ENCODE data around the gene NABP2.
A peak's percentile ranks its signal among the peaks of the same experiment; 100 is the strongest.
"Not testable (repeated sequence)": the region's sequence is repeated elsewhere in the genome, so short reads cannot be mapped to it uniquely, and the experiment has no call there.

NABP2 gene

DNA sequence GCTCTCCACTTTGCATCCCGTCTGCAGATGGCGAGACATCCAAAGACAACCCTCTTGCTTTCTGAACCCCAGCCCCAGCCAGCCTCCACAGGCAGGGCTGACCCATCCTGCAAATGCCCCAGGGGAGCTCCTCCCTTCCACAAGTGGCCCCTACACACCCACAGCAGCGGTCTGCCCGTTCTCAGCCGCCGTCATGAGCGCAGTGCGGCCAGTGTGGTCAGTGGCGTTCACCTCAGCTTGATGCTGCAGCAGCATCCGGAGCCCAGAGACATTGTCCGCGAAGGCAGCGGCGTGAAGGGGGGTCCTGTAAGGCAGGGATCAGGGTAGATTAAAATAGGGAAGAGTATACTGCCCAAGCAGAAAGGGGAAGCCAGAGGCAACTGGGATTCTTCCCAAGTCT is 20.4 kb downstream of the NABP2 start:
- no peak for DNase-seq (ENCODE audit: low read depth)

DNA sequence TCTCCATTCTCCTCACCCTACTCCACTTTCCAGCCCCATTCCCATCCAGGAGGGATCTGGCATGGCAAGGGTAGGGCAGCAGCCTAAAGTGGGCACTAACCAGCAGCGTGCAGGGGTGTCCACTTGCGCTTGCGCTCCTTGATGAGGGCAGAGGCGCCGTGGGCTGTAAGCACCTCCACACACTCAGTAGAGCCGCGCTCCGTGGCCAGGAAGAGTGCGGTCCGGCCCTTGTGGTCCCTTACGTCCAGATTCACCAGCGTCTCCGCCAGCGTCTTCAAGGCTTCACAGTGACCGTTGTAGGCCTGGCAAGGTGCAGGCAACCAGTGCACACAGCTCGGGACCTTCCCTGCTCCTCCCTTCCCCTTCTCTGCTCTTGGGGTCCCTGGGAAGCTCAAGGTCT is 23.8 kb downstream of the NABP2 start:
- no peak for DNase-seq (ENCODE audit: low read depth)

DNA sequence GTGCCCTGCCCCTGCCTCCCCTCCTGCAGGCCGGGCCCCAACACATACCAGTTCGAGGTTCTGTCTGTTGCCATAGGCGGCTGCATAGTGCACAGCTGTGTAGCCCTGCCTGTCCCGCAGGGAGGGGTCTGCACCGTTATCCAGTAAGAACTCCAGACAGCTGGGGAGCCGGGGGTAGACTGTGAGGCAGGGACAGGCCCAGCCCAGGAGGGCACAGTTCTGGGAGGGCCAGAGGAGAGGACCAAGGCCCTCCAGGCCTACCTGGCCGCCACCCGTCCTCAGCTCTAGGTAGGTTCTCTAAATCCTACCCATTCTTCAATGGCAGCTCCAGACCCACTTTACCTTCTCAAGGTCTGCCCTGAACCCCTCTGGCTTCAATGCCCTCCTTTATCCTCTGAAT is 24.6 kb downstream of the NABP2 start:
- no peak for DNase-seq (ENCODE audit: low read depth)

DNA sequence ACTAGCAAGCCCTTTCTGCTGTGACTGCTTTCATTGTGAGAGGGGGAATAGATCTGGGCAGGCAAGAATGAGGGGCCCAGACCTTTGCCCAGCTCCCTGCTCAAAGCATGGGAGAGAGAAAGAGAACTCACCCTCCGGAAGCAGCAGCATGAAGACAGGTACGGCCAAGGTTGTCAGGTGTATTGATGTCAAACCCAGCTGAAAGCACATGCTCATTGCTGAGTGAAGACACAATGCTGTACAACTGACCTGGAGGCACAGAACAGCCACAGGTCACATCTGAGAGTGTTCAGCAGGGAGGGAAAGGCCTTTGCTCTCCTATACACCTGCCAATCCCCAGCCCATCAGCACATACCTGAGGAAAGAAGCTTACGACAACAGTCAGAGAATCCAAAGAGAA is 28.5 kb downstream of the NABP2 start:
- DNase-seq (ENCODE audit: low read depth): no peak

DNA sequence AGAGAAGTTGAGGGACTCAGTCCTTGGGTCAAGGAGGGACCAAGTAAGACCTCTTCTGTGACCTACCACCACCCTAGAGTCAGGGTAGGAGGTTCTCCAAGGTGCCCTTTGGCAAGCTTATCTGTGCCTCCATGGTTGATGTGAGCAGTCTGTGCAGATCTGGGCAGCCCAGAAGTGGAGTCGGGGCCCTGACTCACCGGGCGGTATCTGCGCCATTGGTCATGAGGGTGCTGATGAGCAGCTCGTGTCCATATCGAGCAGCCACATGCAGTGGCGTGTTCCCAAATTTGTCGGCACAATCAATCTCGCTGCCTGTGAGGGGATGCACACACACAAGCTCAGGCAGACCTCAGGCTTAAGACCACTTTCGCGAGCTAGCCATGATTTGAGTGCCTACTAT is 28.9 kb downstream of the NABP2 start:
- no peak for DNase-seq (ENCODE audit: low read depth)

DNA sequence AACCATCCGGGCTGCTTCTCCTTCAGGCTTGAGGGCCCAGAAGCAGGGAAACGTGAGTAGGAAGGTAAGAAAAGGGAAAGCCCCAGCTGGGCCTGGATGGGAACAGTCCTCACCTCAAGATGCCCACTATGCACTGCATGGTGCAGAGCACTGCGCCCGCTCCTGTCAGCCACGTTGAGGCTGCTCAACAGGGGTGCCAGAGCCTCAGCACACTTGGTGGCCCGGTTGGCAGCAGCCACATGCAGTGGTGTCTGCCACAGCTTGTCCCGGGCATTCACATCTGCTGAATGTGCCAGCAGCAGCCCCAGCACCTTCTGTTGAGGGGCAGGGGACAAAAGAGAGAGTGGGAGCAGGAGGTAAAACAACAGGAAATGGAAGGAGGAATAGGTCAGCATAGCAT is 31.5 kb downstream of the NABP2 start:
- DNase-seq (ENCODE audit: low read depth): no peak

DNA sequence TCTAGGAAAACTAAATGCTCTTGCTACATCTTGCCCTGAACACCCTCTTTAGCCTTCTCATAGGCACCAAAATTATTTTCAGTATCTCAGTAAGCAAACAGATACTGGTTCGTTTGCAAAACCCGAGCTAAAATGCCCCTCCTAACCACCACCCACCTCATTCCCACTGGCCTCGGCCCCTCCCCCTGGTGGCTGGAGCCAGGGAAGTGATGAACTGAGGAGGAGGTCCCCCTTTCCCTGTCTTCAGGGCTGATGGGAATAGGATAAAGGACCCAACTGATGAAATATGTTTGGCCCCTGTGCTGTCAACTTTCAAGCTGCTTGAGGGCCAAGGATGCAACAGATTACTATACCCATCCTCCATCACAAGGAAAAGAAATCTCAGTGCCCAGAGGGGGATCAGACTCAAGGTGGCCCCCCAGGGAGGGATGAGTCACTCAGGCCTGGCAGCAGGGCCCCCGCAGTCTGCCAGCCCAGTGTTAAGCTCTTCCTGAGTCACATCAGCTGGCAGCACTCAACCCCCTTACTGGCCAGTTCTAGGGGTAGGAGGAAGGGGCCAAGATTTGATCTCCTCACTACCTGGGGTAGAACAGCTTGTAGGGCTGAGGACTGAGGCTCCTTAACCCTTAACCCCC is 32.3 kb downstream of the NABP2 start:
- DNase-seq (ENCODE audit: low read depth): no peak

DNA sequence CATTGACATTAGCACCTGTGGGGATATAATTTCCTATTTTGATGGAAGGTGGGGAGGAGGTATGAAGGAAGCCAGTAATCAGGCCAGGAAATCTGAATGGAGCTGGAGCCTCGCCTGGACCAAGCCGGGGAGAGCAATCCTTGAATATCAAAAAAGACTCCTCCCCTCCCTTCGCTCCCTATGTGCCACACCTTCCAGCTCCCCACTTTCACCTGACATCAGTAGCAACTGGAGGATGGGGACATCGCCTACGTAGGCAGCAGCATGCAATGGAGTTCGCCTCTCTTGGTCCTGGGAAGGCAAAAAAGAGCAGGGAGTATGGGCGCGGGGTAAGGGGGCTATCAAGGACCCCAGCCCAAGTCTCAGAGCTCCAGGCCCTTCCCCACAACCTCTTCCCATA is 32.9 kb downstream of the NABP2 start:
- no peak for DNase-seq (ENCODE audit: low read depth)

DNA sequence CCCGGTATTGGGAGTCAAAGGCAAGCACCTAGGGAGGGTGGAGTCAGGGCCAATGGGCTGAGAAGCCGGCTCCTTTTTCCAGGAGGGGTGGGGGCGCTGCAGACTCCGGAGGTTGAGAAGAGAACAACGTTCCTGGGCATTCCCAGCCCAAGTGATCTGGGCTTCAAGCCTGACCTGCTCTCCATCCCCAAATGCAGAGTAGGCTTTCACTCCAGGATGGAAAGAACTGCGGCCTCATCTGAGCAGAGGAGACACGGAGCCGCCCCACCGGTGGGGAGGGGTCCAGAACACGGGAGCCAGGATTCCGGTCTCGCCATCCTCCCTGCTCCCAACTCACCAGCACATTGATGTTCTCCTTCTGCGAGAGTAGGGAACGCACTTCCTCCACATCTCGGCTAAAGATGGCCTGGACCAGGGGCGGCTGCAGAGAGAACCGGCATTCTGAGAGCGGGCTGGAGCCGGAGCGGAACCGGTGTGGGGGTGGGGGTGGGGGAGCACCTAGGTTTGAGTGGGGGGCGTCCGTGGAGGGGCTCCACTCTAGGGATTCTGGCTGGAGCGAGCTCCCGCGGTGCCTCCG is 33.4 kb downstream of the NABP2 start:
- DNase-seq (ENCODE audit: low read depth): no peak

DNA sequence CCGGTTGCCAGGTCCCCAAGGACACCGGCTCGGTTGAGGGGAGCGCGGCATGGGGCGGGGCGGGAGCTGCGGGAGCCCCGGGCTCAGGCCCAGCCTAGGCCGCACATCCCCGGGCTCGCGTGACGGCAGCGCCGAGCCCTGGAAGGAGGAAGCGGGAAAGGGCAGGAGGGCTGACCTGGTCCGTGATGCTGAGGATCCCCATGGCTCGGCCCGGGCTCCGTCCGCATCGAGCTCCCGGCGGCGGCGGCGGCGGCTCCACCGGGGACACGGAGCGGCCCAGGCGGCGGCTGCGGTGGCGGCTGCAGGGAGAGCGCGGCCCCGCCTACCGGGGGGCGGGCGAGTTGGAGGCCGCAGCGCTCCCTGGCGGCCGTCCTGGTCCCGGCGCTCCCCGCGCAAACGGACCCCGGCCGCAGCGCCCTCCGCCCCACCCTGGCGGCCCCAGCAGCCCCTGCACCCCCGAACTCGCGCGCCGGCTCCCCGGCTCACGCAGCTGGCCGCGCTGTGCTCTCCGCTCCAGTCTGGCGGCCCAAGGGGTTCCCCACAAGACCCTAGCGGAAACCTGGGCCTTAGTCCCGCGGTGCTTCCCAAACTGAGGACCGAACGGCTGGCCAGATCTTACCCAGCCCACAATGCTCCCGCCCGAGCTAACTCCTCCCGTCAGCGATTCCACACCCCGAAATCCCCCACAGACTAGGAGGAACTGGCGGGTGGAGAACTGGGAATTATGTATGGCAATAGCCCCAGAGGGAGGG is 34.1 kb downstream of the NABP2 start, which contains the start of gene ANKRD52:
TSS of gene ANKRD52 (minus strand) at position 317 of the 752 bp plus-strand sequence. CDS start at position 202, 115 bp downstream.
- DNase-seq (ENCODE audit: low read depth): peak; percentile 44

DNA sequence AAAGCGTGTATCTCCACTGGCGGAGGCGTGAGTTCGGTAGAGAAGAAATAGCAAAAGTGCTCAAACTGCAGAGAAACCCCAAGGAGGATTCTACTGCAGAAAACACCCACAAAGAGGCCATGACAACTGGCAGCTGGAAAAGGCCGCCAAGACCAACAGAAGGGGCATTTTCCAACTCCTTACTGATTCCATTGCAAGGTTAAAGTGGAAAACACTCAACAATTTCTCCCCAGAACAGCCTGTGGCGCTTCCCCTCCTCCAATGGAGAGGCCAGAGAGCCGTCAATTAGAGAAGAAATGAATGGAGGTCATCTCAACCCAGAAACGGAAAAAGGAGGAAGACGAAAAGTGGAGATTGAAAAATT is 34.7 kb downstream of the NABP2 start:
- no peak for DNase-seq (ENCODE audit: low read depth)

DNA sequence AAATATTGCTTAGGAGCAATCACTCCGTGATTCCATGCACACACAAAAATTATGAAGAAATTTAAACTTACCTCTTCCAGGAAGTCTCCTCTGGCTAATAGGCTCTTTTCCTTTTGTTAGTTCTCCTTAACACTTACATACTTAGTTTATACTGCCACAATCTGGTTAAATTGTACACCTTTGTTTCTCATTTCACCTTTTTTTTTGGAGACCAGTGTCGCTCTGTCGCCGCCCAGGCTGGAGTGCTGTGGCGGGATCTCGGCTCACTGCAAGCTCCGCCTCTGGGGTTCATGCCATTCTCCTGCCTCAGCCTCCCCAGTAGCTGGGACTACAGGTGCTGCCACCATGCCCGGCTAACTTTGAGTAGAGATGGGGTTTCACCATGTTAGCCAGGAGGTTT is 36.2 kb downstream of the NABP2 start:
- no peak for DNase-seq (ENCODE audit: low read depth)

DNA sequence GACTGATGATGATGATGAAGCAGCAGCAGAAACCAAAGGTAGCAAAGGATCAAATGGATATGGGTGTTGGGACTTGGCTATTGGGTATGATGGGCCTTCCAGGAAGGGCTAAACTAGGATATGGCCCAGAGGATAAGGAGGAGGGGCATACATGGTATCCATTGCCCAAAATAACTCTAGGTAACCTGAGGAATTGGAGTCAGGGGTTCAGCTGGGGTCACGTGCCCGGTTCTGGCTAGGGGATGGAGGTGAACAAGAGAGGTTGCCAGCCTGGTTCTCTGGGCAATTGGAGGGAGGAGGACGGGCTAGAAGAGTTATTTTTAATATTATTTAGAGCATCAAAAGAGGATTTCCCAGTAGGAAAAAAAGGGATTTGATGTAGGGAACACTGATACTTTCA is 36.8 kb downstream of the NABP2 start:
- DNase-seq (ENCODE audit: low read depth): no peak

DNA sequence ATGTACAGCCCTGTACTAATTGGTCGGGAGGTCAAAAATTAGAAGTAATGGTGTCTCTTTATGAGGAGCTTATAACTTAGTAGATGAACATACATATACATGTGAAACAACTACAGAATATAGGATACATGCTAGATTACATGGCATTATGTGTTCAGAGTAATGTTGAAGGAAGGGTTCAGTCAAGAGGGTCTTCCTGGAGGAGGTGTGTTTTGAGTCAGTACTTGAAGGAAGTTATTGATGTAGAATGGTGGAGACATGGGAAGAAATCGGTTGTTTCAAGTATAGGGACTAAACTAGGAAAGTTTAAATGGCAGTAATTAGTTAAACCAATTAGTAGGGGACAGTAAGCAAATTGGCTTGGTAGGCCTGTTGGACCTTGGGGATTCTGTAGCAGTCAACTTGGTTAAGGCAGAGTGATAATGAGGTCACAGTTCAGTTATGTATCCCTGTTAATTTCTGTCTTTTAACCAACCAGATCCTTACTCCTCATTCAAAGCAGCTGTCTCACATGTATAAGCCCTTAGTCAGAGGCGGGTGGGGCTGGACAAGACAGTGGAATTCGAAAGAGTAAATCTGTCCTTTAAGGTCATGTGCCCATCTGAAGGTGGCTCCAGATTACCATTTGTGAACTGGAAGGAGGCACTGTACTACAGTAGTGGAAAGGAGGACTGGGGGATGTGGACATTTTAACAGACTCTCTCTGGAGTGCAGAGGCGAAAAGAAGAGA is 37.5 kb downstream of the NABP2 start:
- no peak for DNase-seq (ENCODE audit: low read depth)

DNA sequence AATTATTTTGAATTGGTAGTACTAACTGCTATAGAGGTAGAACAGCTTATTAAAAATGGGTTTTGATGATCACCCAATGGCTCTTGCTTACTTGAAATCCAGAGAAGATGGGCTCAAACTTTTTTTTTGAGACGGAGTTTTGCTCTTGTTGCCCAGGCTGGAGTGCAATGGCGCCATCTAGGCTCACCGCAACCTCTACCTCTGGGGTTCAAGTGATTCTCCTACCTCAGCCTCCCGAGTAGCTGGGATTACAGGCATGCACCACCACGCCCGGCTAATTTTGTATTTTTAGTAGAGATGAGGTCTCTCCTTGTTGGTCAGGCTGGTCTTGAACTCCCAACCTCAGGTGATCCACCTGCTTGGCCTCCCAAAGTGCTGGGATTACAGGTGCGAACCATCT is 38.8 kb downstream of the NABP2 start:
- not testable (repeated sequence) for DNase-seq (ENCODE audit: low read depth)

DNA sequence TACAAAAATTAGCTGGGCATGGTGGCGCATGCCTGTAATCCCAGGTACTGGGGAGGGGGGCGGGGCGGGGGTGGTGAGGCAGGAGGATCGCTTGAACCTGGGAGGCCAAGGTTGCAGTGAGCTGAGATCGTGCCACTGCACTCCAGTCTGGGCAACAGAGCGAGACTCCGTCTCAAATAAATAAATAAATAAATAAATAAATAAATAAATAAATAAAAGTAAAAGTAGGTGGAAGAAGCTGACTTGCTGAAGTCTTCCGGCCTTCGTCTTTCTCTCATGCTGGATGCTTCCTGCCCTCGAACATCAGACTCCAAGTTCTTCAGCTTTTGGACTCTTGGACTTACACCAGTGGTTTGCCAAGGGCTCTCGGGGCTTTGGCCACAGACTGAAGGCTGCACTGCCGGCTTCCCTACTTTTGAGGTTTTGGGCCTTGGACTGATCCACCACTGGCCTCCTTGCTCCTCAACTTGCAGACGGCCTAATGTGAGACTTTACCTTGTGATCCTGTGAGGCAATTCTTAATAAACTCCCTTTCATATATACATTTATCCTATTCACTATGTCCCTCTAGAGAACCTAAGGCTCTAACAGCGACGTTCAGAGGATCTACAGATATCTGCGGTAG is 42.0 kb downstream of the NABP2 start:
- DNase-seq (ENCODE audit: low read depth): not testable (repeated sequence)

DNA sequence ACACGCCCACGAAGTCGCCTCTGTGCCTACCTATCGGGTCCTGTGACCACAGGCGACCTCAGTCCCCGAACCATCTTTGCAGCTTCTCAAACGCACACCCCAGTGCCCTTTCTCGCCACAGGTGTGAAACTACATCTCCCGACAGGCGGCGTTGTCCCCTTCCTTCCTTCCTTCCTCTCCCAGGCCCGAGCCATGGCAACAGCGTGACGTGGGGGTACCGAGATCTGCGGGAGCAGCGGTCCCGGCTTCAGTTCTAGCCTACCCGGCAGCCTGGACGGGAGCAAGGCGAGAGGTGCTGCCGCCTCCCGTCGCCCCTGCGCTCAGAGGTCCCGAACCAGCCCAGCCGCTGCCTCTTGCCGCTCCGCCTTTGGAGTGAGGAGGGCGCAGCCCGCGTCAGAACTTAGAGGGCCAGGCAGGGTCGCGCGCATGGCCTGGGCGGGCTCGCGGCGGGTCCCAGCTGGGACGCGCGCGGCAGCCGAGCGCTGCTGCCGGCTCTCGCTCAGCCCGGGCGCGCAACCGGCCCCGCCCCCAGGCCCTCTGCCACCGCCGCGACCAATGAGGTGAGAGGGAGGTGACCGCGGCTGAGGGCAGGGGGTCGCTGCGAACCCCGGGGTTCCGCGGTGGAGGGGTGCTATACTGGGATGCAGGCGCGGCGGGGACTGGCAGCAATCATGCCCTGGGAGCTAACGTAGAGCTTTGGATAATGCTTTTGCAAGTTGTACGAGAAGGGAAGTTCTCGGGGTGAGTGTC is 42.7 kb downstream of the NABP2 start, which contains the start of gene COQ10A:
TSS of gene COQ10A (plus strand) at position 250 of the 750 bp plus-strand sequence. CDS start at position 427, 177 bp downstream.
- peak; percentile 86 for DNase-seq (ENCODE audit: low read depth)

DNA sequence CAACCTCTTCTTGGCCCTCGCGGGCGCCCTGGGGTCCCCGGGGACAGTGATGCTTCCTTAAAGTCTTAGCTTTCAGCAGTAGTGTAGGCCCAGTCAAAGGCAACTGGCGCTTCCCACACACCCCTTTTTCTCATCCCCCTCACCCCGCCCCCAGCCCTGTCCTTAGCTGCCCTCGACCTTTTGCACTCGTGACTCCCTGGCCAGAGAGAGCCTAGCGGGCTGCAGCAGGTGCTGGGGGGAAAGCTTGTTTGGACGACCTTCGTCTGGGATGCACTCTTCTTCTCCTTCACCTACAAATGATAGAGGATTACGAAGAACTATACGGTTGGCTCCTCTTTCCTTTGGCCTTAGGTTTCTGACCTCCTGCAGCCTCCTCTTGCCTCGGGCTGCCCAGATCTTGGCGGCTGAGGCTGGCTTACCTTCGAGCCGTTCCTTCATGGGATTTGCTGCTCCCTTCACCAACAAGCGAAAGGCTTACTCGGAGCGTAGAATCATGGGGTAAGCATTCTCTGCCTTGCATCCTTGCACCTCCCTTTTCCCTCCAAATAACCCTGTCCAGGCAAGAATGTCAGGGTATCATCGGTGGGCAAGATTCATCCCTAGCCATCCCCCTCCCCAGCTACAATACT is 43.4 kb downstream of the NABP2 start:
- no peak for DNase-seq (ENCODE audit: low read depth)

DNA sequence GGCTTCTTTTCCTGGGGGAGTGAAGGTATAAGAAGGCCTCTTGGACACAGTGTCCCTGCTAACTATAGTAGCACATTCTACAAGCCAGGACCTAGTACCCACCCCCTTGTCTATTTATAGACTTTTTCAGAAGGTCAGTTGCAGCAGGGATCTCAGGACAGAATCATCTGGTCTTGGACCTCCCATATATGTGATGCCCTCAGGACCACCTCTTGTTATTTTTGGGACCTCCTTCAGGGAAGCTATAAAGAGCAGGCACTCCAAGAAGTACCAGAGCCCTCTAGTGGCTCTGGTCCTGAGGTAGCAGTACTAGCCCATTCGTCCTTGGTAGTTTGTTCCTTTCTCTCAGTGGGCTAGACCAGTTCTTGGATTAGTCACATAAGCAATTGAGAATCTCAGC is 46.9 kb downstream of the NABP2 start:
- DNase-seq (ENCODE audit: low read depth): no peak

DNA sequence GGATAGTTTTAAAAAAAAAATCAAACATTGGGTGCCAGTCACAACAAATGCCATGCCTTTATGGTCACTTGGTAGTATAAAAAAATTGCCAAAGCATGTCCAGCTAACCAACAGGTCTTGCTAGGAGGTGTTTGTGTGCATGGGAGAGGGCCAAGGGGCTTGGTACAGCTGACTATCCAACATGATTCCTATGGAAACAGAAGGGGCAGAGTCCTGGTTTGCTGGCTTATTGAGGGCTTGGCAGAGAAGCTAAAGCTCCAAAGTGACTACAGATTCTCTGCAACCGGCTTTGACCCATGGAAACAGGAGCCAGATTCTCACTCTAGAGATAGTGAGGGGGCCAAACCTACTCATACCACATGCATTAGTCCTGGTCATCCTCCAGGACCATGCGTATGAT is 48.3 kb downstream of the NABP2 start:
- not testable (repeated sequence) for DNase-seq (ENCODE audit: low read depth)

DNA sequence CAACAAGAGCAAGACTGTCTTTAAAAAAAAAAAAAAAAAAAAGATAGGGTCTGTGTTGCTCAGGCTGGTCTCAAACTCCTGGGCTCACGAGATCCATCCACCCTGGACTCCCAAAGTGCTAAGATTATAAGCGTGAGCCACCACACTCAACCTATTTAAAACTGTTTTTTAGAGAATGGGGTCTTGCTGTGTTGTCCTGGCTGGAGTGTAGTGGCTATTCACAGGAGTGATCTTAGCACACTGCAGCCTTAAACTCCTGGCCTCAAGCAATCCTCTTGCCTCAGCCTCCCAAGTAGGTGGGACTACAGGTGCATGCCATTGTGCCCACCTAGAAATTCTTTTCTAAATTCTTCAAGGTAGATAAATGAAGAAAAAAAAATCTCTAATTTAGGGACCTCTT is 50.2 kb downstream of the NABP2 start:
- DNase-seq (ENCODE audit: low read depth): no peak

Data from stimulated activated CD8-positive, alpha-beta memory T cell treated with anti-CD3 and anti-CD28 coated beads, Interleukin-15, amount 100 ng/mL, for 1 hour (primary cell).